HepG2 (cell line): Measurements from ENCODE around the gene ATIC. TPM values are rescaled to one million over a fixed set of nuclear protein-coding genes. Genes with fewer than 3 reads are reported as not detected.
A peak's percentile ranks its signal among the peaks of the same experiment; 100 is the strongest.

Source experiments
- ATAC-seq: fragments of 200-7000 bp; cut with Tn5 transposase; 3 replicates; pipeline ENCODE4 v1.9.1; 2020; ENCODE audit warnings: mild to moderate bottlenecking, moderate library complexity
- BruUV-seq: library from RNA; stranded (reverse); fragments of 400-500 nt; replicated peaks from 2 replicates; lab custom pipeline; 2021; lab: Mats Ljungman, UMichigan
- CTCF ChIA-PET: fragments of 300-600 bp; formaldehyde crosslinking; extraction: SDS; loops from one replicate; lab custom pipeline; 2021; ENCODE audit warnings: low total read pairs, inconsistent platforms, low intra/inter-chr PET ratio; lab: Yijun Ruan, JAX
- POLR2A ChIA-PET: fragments of 350-600 bp; sonication (Branson Sonifier 250); formaldehyde crosslinking; loops from one replicate; lab custom pipeline; 2020; ENCODE audit warnings: antibody characterized with exemption, inconsistent platforms; lab: Yijun Ruan, JAX
- DNase-seq: peaks from one replicate; pipeline ENCODE4 v3.0.0-alpha.2; 2015; ENCODE audit warnings: low spot score
- FAIRE-seq: peaks from 3 replicates; lab custom pipeline; 2011; peaks lifted over from hg19 to GRCh38; lab: Jason Lieb, UNC
- H2AFZ ChIP-seq: one replicate; pipeline ENCODE4 v1.6.1; 2011; ENCODE audit warnings: low read length, inconsistent platforms
- H3K27ac ChIP-seq: fragments of 300-600 bp; 3 replicates; pipeline ENCODE4 v1.8.0; 2011; ENCODE audit warnings: mixed run types, mild to moderate bottlenecking, mixed read lengths, low read length, inconsistent platforms; ENCODE audit not compliant: insufficient read depth; ENCODE audit errors: extremely low read length
- H3K27me3 ChIP-seq, 2 experiments: fragments of 200-600 bp in 1 of 2; 2 replicates in 1 of 2; 3 replicates in 1 of 2; pipeline versions ENCODE4 v1.6.0 to v1.8.0; 2011; ENCODE audit warnings: low read length in 2 of 2, mild to moderate bottlenecking in 2 of 2, moderate library complexity in 2 of 2, inconsistent platforms in 1 of 2; ENCODE audit not compliant: insufficient read depth in 2 of 2, control insufficient read depth in 1 of 2
- H3K36me3 ChIP-seq, 2 experiments: fragments of 200-600 bp in 1 of 2; replicated peaks in 1 of 2; 2 replicates in 1 of 2; 3 replicates in 1 of 2; pipeline versions ENCODE4 v1.5.1 to v1.8.0; 2011; ENCODE audit warnings: low read length in 2 of 2, inconsistent platforms in 1 of 2; ENCODE audit not compliant: insufficient read depth in 2 of 2, control insufficient read depth in 1 of 2
- H3K4me1 ChIP-seq: 2 replicates; pipeline ENCODE4 v1.5.1; 2012; ENCODE audit warnings: low read length, inconsistent platforms; ENCODE audit not compliant: insufficient read depth
- H3K4me2 ChIP-seq: 2 replicates; pipeline ENCODE4 v1.6.0; 2011; ENCODE audit warnings: low read depth, low read length, inconsistent platforms
- H3K4me3 ChIP-seq, 3 experiments: fragments of 200-600 bp in 1 of 3; sonication (generic), shearing (Covaris generic) in 1 of 3; replicated peaks in 1 of 3; 2 replicates each; pipeline ENCODE4 v1.5.1; 2011 to 2016; ENCODE audit warnings: low read length in 3 of 3, inconsistent platforms in 2 of 3, low read depth in 2 of 3, mild to moderate bottlenecking in 2 of 3, control low read depth in 1 of 3, mixed read lengths in 1 of 3; ENCODE audit not compliant: insufficient read depth in 1 of 3
- H3K79me2 ChIP-seq: one replicate; pipeline ENCODE4 v1.6.1; 2011; ENCODE audit warnings: low read length, inconsistent platforms; ENCODE audit not compliant: insufficient read depth
- H3K9ac ChIP-seq: 2 replicates; pipeline ENCODE4 v1.6.0; 2011; ENCODE audit warnings: mild to moderate bottlenecking, low read depth, low read length, inconsistent platforms; ENCODE audit not compliant: insufficient read depth
- H3K9me3 ChIP-seq: 2 replicates; pipeline ENCODE4 v1.5.1; 2012; ENCODE audit warnings: mild to moderate bottlenecking, low read length
- H4K20me1 ChIP-seq: 2 replicates; pipeline ENCODE4 v1.6.0; 2011; ENCODE audit warnings: inconsistent platforms, mild to moderate bottlenecking, low read length, moderate library complexity; ENCODE audit not compliant: insufficient read depth
- CBX5 ChIP-seq: sonication (generic); formaldehyde crosslinking; IDR thresholded peaks from 2 replicates; pipeline ENCODE4 v1.4.0; 2020; ENCODE audit warnings: missing genetic modification reagents, borderline replicate concordance
- CCDC6 ChIP-seq: sonication (generic); formaldehyde crosslinking; IDR thresholded peaks from 2 replicates; pipeline ENCODE4 v1.8.1; 2022; ENCODE audit warnings: mild to moderate bottlenecking, missing genetic modification reagents, moderate library complexity
- HIVEP1 ChIP-seq: sonication (generic); formaldehyde crosslinking; IDR thresholded peaks from 2 replicates; pipeline ENCODE4 v1.4.0; 2020; ENCODE audit warnings: mild to moderate bottlenecking, missing genetic modification reagents
- KAT2B ChIP-seq: fragments of 150-350 bp; IDR thresholded peaks from 2 replicates; pipeline ENCODE4 v1.6.1; 2014; ENCODE audit warnings: low read depth, low read length, borderline replicate concordance
- KLF16 ChIP-seq, 2 experiments: sonication (generic) in 1 of 2; formaldehyde crosslinking in 1 of 2; IDR thresholded peaks; 2 replicates each; pipeline versions ENCODE4 v1.6.1 to v1.8.0; 2016 to 2023; ENCODE audit warnings: missing genetic modification reagents in 2 of 2, missing compliant biosample characterization in 1 of 2
- MBD4 ChIP-seq: IDR thresholded peaks from 2 replicates; pipeline ENCODE4 v1.6.1; 2012; ENCODE audit warnings: low read length, inconsistent platforms, borderline replicate concordance
- NFIC ChIP-seq: IDR thresholded peaks from 2 replicates; pipeline ENCODE4 v1.6.1; 2012; ENCODE audit warnings: mild to moderate bottlenecking, low read length, inconsistent platforms
- POLR2AphosphoS2 ChIP-seq: IDR thresholded peaks from 2 replicates; pipeline ENCODE4 v1.6.1; 2011; ENCODE audit warnings: low read depth, low read length, improper control_type of control experiment
- POLR2AphosphoS5 ChIP-seq: IDR thresholded peaks from 2 replicates; pipeline ENCODE4 v1.6.1; 2012; ENCODE audit warnings: low read depth, low read length
- POLR2G ChIP-seq: fragments of 200-400 bp; formaldehyde crosslinking; IDR thresholded peaks from 2 replicates; pipeline ENCODE4 v1.6.1; 2018; ENCODE audit warnings: mild to moderate bottlenecking, low read depth, low read length, moderate library complexity
- RBM22 ChIP-seq: fragments of 200-400 bp; formaldehyde crosslinking; optimal IDR thresholded peaks from 2 replicates; pipeline ENCODE3; 2017; ENCODE audit warnings: mild to moderate bottlenecking, low read length, moderate library complexity
- TAF1 ChIP-seq: sonication (generic); formaldehyde crosslinking; IDR thresholded peaks from 2 replicates; pipeline ENCODE4 v1.4.0; 2020; ENCODE audit warnings: missing genetic modification reagents
- TBX2 ChIP-seq: sonication (generic); formaldehyde crosslinking; IDR thresholded peaks from 2 replicates; pipeline ENCODE4 v1.5.0; 2020; ENCODE audit warnings: missing genetic modification reagents, mild to moderate bottlenecking, borderline replicate concordance
- ZNF7 ChIP-seq: IDR thresholded peaks from 2 replicates; pipeline ENCODE4 v1.6.1; 2016; ENCODE audit warnings: missing biosample characterization, missing genetic modification reagents
- WGBS: methylation state at CpG from one replicate; pipeline ENCODE4 v1.1.6; 2017; ENCODE audit warnings: low lambda C conversion rate; 5-methylcytosine and 5-hydroxymethylcytosine counted together
- in situ Hi-C: cut with HindIII; loops from 2 replicates; pipeline ENCODE4 v1.10.0; 2017; ENCODE audit warnings: low pct_unique_long_range_greater_than_20kb; ENCODE audit not compliant: extremely low pct_ligation_motif_present
- intact Hi-C: fragments of 100-400 bp; cut with micrococcal nuclease; formaldehyde crosslinking; loops from one replicate; pipeline ENCODE4 v1.10.0; 2022; ENCODE audit not compliant: unreplicated experiment
- polyA plus RNA-seq, 8 experiments: library from polyadenylated mRNA; depleted of rRNA in 3 of 8; stranded (reverse) in 7 of 8; unstranded in 1 of 8; fragments of >200 nt; fragmentation: Illumina TruSeq in 4 of 8; extraction: Trizol in 4 of 8; gene quantifications; 2 replicates each; pipeline versions ENCODE4 v1.2.1 to v1.2.3, GENCODE V29; 2011 to 2016; ENCODE audit warnings: low read depth in 4 of 8, missing spikeins in 1 of 8, mixed read lengths in 1 of 8; ENCODE audit not compliant: insufficient read depth in 1 of 8
- total RNA-seq, 5 experiments: library from RNA; depleted of rRNA; stranded (reverse); fragments of >200 nt; fragmentation: Illumina TruSeq; extraction: Trizol; gene quantifications; 2 replicates each; pipeline ENCODE4 v1.2.3, GENCODE V29; 2016; ENCODE audit warnings: low read depth in 1 of 5
- TF ChIP-seq, protein P1 (sequence below): IDR thresholded peaks from 2 replicates; pipeline ENCODE4 v1.6.1; 2016; ENCODE audit warnings: low read depth, control low read depth
- TF ChIP-seq, protein P2 (sequence below): sonication (generic); formaldehyde crosslinking; IDR thresholded peaks from 2 replicates; pipeline ENCODE4 v1.4.0; 2020; ENCODE audit warnings: low read depth, mild to moderate bottlenecking, missing genetic modification reagents

The ATIC gene
- total and polyA plus RNA-seq, 2 of the 13 experiments (the other 11 are each of a cell fraction or from before 2014, with no cell fraction given) = 89.8 to 146 TPM

DNA sequence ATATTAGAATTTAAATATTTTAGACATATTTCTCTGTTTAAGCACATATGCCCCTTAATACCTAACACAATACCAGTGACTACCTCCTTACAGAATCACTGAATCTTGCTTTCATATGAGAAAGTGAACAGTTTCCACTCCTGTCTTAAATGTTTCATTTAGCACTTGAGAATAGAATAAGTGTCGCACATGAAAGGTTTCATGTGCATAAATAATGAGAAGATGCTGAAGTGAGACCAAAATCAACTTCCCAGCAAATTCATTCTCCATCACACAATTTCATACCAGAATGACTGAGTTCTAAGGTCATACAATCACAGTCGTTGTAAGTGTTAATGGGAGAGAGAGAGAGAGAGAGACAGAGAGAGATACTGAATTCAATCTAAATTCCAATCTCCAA is 51.2 kb downstream of the ATIC start:
- Histone ChIP-seq H4K20me1 (peaks cover 36% of the 10 kb centered on the region), H3K79me2 (no peaks in the 10 kb centered on the region), H3K4me2 (no peak overlapping the region), H2AFZ (no peak overlapping the region), H3K9me3 (no peaks in the 10 kb centered on the region), H3K4me1 (no peaks in the 10 kb centered on the region), H3K4me3 (no peak overlapping the region), H3K27ac (no peak overlapping the region), H3K9ac (no peak overlapping the region), H3K36me3 (peaks cover 39 to 73% of the 10 kb centered on the region in 2 experiments), H3K27me3 (no peaks in the 10 kb centered on the region)
- 86% methylated on average over 2 of the region's 2 CpGs for WGBS
- ATAC-seq = no peak
- POLR2A ChIA-PET = no interaction called here
- in situ Hi-C loops (no loop called here), intact Hi-C loops (no loop called here)
- no peak for FAIRE-seq
- CTCF ChIA-PET = no interaction called here
- DNase-seq = no peak
- BruUV-seq = no TSS peak
- peak; percentile 21; the same call in 1 of the 2 replicates for TF ChIP-seq POLR2AphosphoS5
- TF ChIP-seq POLR2AphosphoS2 = peak; percentile 28; the same call in 1 of the 2 replicates
- 0 out of 2 replicates have a peak, but pooled peaks have one; percentile 11 for TF ChIP-seq TBX2 (CRISPR knock-in tag)
- no peak for TF ChIP-seq KAT2B

DNA sequence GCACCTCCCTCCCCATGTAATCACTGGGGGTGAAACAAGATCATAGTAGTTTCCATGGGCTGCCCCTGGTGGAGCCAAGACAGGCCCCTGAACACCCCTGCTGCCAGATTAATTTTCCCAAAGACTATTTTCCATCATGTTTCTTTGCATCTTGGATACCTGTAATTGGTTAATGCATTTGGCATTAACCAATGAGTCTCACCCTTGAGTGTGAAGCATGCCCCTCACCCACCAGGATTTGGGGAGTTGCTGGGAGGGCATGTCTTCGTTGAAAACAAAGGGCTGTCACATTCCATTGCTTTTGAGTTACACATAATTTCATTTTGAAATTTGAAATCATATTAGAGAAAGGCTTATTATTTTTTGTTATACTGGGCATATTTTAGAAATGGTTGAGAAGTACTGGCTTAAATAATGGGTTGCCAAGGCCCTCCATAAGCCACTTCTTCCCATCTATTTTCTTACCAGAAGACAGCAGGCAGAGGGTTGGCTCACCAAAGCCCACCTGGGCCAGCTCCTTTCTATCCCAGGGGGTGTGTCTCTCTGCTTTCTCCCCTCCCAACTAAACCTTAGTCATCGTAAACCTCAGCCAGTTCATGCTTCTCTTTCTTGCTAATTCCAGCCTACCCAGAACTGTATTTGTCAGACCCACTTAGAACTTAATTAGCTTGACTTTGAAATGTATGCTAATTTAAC is 51.8 kb downstream of the ATIC start:
- CTCF ChIA-PET = no interaction called here
- Histone ChIP-seq H3K4me2 (no peak overlapping the region), H3K27me3 (no peaks in the 10 kb centered on the region), H3K79me2 (no peaks in the 10 kb centered on the region), H3K4me3 (no peak overlapping the region), H3K36me3 (peaks cover 40 to 79% of the 10 kb centered on the region in 2 experiments), H4K20me1 (peaks cover 36% of the 10 kb centered on the region), H3K9me3 (no peaks in the 10 kb centered on the region), H3K9ac (no peak overlapping the region), H3K4me1 (no peaks in the 10 kb centered on the region), H3K27ac (peak overlapping the region; percentile 28), H2AFZ (no peak overlapping the region)
- BruUV-seq = no TSS peak
- in situ Hi-C loops (no loop called here), intact Hi-C loops (no loop called here)
- ATAC-seq (peak; percentile 5), FAIRE-seq (no peak), DNase-seq (no peak)
- WGBS = 95% methylated on average over 2 of the region's 2 CpGs
- POLR2A ChIA-PET = no interaction called here
- no peak for TF ChIP-seq TAF1 (CRISPR knock-in tag)
- TF ChIP-seq KLF16 (CRISPR knock-in tag; IDR thresholded peaks at IDR 0.05) = no peak
- peak; percentile 1; the same call in 1 of the 2 replicates for TF ChIP-seq MBD4
- TF ChIP-seq HIVEP1 = no peak
- 0 out of 2 replicates have a peak, but pooled peaks have one; percentile 25 for TF ChIP-seq NFIC
- TF ChIP-seq ZNF7 (CRISPR knock-in tag) = no peak
- TF ChIP-seq, protein P1, sequence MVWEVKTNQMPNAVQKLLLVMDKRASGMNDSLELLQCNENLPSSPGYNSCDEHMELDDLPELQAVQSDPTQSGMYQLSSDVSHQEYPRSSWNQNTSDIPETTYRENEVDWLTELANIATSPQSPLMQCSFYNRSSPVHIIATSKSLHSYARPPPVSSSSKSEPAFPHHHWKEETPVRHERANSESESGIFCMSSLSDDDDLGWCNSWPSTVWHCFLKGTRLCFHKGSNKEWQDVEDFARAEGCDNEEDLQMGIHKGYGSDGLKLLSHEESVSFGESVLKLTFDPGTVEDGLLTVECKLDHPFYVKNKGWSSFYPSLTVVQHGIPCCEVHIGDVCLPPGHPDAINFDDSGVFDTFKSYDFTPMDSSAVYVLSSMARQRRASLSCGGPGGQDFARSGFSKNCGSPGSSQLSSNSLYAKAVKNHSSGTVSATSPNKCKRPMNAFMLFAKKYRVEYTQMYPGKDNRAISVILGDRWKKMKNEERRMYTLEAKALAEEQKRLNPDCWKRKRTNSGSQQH (CRISPR knock-in tag) = no peak
- 0 out of 2 replicates have a peak, but pooled peaks have one; percentile 33 for TF ChIP-seq CCDC6 (CRISPR knock-in tag)
- no peak for TF ChIP-seq CBX5 (CRISPR knock-in tag)
- peak; percentile 69; the same call in 1 of the 2 replicates for TF ChIP-seq POLR2G
- TF ChIP-seq, protein P2, sequence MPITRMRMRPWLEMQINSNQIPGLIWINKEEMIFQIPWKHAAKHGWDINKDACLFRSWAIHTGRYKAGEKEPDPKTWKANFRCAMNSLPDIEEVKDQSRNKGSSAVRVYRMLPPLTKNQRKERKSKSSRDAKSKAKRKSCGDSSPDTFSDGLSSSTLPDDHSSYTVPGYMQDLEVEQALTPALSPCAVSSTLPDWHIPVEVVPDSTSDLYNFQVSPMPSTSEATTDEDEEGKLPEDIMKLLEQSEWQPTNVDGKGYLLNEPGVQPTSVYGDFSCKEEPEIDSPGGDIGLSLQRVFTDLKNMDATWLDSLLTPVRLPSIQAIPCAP (CRISPR knock-in tag) = no peak
- peak; percentile 99 for TF ChIP-seq RBM22
